Neural progenitor cell (in vitro differentiated cells): ENCODE measurements around the gene MUC22.
"Not testable (repeated sequence)": the region's sequence is repeated elsewhere in the genome, so short reads cannot be mapped to it uniquely, and the experiment has no call there.

Source experiments
- CTCF ChIP-seq: fragments of 200-600 bp; sonication (generic); IDR thresholded peaks from 2 replicates; pipeline ENCODE4 v1.5.1; 2017; ENCODE audit warnings: antibody characterized with exemption, mild to moderate bottlenecking
- EZH2 ChIP-seq: fragments of 200-600 bp; sonication (generic); IDR thresholded peaks from 2 replicates; pipeline ENCODE4 v1.6.1; 2017; ENCODE audit warnings: antibody characterized with exemption, mild to moderate bottlenecking, moderate library complexity

DNA sequence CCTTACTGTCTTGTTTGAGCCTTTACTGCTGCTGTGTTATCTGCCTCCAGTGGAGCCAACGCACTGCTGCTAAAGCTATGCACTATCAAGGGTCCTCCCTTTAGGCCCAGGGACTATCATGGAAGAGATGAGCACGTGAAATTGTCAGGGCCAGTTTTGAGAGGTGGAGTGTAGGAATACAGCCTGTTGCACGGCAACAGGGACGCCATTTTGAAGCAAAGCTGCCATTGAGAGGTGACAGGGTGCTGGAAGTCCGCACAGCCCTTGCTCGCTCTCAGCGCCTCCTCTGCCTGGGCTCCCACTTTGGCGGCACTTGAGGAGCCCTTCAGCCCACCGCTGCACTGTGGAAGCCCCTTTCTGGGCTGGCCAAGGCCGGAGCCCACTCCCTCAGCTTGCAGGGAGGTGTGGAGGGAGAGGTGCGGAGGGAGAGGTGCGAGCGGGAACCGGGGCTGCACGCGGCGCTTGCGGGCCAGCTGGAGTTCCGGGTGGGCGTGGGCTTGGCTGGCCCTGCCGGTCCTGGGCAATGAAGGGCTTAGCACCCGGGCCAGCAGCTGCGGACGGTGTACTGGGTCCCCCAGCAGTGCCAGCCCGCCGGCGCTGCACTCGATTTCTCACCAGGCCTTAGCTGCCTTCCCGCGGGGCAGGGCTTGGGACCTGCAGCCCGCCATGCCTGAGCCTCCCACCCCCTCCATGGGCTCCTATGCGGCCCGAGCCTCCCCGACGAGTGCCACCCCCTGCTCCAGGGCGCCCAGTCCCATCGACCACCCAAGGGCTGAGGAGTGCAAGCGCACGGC is 10.0 kb upstream of the MUC22 start:
- TF ChIP-seq CTCF, EZH2: not testable (repeated sequence)
